PFSK-1 (cell line): ENCODE data around the gene WWC2.

Experiments
- FOXP2 ChIP-seq: optimal IDR thresholded peaks from 2 replicates; pipeline ENCODE3; 2011; ENCODE audit warnings: borderline replicate concordance, control low read depth, inconsistent platforms; ENCODE audit not compliant: insufficient read depth; ENCODE audit errors: extremely low read length, extremely low read depth
- POLR2AphosphoS5 ChIP-seq: IDR thresholded peaks from 2 replicates; pipeline ENCODE4 v1.6.1; 2012; ENCODE audit warnings: low read depth, mild to moderate bottlenecking, control low read depth, low read length, moderate library complexity
- SIN3A ChIP-seq: IDR thresholded peaks from 2 replicates; pipeline ENCODE4 v1.6.1; 2012; ENCODE audit warnings: mild to moderate bottlenecking, low read length, moderate library complexity, borderline replicate concordance; ENCODE audit not compliant: insufficient read depth
- TAF1 ChIP-seq: IDR thresholded peaks from 2 replicates; pipeline ENCODE4 v1.6.1; 2012; ENCODE audit warnings: low read length, control low read depth, borderline replicate concordance; ENCODE audit not compliant: insufficient read depth
- TF ChIP-seq, protein P1 (sequence below), 2 experiments: IDR thresholded peaks; 2 replicates each; pipeline versions ENCODE4 v1.6.1 to v1.8.0; 2011 to 2012; ENCODE audit warnings: low read depth in 2 of 2, low read length in 2 of 2, control low read depth in 1 of 2, inconsistent platforms in 1 of 2, mild to moderate bottlenecking in 1 of 2, moderate library complexity in 1 of 2; ENCODE audit not compliant: insufficient read depth in 1 of 2

The WWC2 gene

DNA sequence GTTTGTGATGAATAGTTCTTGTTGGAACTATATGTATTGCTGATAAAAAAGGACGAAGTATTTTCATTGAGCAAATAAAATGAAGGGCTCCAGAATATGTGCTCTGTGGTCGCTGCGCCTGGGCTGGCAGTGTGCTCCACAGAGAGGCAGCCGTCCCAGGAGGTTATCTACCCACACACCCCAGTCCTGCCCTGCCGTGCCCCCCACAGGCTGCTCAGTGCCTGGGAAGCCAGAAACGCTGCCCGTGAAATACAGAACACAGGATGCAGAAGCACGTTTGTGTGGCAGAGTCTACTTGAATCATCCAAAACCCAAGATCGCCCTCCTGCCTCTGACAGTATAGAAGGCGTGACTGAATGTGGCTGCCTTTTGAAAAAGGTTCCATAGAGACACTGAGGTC is 219.6 kb downstream of the WWC2 start:
- no peak for TF ChIP-seq POLR2AphosphoS5
- TF ChIP-seq, protein P1, sequence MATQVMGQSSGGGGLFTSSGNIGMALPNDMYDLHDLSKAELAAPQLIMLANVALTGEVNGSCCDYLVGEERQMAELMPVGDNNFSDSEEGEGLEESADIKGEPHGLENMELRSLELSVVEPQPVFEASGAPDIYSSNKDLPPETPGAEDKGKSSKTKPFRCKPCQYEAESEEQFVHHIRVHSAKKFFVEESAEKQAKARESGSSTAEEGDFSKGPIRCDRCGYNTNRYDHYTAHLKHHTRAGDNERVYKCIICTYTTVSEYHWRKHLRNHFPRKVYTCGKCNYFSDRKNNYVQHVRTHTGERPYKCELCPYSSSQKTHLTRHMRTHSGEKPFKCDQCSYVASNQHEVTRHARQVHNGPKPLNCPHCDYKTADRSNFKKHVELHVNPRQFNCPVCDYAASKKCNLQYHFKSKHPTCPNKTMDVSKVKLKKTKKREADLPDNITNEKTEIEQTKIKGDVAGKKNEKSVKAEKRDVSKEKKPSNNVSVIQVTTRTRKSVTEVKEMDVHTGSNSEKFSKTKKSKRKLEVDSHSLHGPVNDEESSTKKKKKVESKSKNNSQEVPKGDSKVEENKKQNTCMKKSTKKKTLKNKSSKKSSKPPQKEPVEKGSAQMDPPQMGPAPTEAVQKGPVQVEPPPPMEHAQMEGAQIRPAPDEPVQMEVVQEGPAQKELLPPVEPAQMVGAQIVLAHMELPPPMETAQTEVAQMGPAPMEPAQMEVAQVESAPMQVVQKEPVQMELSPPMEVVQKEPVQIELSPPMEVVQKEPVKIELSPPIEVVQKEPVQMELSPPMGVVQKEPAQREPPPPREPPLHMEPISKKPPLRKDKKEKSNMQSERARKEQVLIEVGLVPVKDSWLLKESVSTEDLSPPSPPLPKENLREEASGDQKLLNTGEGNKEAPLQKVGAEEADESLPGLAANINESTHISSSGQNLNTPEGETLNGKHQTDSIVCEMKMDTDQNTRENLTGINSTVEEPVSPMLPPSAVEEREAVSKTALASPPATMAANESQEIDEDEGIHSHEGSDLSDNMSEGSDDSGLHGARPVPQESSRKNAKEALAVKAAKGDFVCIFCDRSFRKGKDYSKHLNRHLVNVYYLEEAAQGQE (IDR thresholded peaks at IDR 0.05; ENCODE audit: insufficient read depth in 1 of 2, low read depth in 2 of 2, low read length in 2 of 2), result no peak
- TF ChIP-seq SIN3A, result no peak
- no peak for TF ChIP-seq TAF1

DNA sequence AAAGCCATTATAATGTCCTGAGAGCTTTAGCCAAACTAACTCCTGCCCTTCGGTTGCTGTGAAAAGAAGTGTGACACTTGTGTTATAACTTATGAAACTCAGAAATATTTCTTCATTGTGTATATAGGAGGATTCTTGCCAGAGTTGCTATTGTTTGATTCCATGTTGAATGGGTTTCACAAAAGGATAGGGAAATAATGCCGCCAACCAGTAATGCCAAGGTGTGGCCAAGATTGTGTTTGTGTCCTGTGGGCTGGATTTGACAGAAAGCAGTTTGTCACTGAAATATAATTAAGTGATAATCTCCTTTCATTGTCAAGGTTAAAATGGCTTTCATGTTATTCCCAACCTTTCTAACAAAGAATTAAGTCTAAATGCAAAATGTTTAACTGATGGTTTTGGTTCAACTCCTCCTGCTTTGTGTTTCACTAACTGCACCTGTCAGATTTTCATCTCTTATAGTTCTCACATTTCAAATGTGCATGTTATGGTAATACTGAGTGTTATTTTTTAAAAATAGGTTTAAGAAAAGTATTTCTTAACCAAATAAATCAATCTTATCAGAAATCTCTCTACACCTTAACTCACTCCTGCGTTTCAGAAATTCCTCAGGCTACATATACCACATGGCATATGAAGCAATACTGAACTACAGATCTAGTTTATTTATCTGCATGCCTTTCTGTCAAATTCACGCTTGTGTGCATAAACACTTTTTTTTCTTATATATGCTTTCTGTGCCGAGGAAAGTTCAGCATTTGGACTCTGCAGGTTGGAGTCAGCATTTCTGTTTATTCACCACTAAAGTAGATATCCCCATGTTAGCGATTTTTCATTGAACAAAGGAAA is 221.4 kb downstream of the WWC2 start, which contains the start of gene CLDN22:
TSS of gene CLDN22 (minus strand) at position 66 of the 849 bp plus-strand sequence. CDS start at position 8, 58 bp downstream.
- TF ChIP-seq FOXP2 (no peak), TAF1 (no peak), SIN3A (no peak), POLR2AphosphoS5 (no peak)
- TF ChIP-seq, protein P1 (IDR thresholded peaks at IDR 0.05; ENCODE audit: insufficient read depth in 1 of 2, low read depth in 2 of 2, low read length in 2 of 2), result no peak

DNA sequence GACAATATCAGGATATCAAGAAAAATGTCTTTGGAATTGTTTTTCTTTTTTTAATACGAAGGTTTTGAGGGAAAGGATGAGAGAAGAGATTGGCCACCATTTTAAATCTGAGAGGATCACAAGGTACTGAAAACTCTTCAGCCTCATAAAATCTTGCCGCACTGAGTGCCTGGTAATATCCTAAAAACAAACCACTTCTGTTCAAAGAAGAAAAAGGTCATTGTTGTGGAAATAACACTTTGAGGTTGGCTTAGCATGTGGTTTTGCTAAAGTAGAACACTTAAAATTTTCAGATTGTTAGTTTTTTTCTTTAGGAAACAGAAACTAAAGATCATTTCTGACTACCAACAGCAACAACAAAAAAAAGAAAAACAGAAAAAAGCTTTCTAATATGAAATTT is 222.0 kb downstream of the WWC2 start:
- TF ChIP-seq POLR2AphosphoS5 (no peak), FOXP2 (no peak), TAF1 (no peak), SIN3A (no peak)

GRCh38 chr4:183321516-183321915 is 222.5 kb downstream of the WWC2 start:
- TF ChIP-seq, protein P1 (IDR thresholded peaks at IDR 0.05; ENCODE audit: insufficient read depth in 1 of 2, low read depth in 2 of 2, low read length in 2 of 2), result no peak
- TF ChIP-seq FOXP2 (no peak), SIN3A (no peak), POLR2AphosphoS5 (no peak), TAF1 (no peak)

DNA sequence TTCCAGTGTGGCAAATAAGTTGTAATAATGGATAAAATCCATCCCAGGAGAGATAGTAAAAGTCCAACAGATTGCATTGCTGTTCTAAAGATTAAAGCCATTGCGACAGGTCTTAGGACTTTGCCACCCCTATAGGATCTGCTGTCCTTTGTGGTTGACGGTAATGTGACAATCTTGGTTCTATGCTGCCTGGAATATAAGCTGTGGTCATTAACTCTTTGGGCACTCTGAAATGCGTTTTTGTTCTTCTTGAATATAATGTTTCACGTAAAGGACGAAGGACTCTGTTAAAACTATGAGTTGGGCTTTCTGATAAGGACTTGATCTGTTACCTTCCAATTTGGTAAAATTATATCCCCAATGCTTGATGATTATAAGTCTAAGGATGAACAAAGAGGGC is 223.3 kb downstream of the WWC2 start, which contains the start of gene CLDN24:
TSS of gene CLDN24 (minus strand) at position 101 of the 400 bp plus-strand sequence. CDS start at position 101, 0 bp downstream.
- TF ChIP-seq TAF1 (no peak), FOXP2 (no peak), SIN3A (no peak), POLR2AphosphoS5 (no peak)
- TF ChIP-seq, protein P1 (IDR thresholded peaks at IDR 0.05; ENCODE audit: insufficient read depth in 1 of 2, low read depth in 2 of 2, low read length in 2 of 2), result no peak
